GM18870 (cell line): ENCODE data around the gene PRDM16.

ENCODE experiments used
- ATAC-seq: cut with Tn5 transposase; IDR thresholded peaks from one replicate; pipeline ENCODE4 v1.9.1; 2021; ENCODE audit warnings: moderate library complexity; ENCODE audit not compliant: unreplicated experiment

Gene PRDM16

DNA sequence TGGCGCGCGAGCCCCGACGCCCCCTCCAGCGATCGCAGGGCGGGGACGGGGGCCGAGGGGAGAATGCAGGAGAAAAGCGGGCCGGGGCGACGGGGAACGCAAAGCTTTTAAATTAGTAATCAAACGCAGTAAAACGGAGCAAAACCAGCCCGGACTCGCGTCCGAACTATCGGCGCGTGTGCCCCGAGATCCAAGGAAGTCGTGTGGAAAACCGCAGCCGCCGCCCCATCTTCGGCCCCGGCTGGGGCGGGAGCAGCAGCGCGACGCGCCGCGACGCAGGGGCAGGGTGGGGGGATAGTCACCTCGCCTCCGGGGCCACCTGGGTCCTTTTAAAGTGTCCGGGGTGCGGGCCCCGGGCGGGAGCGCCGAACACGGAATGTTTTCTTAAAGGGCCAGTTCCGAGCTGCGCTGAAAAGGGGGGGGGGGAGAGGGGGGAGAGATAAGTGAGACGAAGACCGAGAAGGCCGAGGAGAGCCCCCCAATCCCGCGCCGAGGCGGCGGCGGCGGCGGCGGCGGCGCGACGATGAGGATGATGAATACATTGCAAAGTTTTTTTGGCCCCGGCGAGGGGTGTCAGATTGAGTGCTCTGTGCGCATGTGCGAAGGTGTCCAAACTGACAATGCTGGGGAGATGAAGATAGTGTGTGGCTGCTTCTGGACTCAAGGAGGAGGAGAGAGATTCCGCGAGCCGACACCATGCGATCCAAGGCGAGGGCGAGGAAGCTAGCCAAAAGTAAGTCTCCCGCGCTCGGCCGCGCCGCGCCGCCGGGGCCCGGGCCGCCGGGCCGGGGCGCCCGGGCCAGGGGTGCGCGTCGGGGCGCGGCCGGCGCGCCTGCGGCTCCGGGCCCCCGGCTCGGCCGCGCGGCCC, at the start of gene PRDM16:
PRDM16 (plus strand) TSS at position 640 of the 868 bp plus-strand sequence; CDS start at position 697, 57 bp downstream.
- no peak for ATAC-seq

DNA sequence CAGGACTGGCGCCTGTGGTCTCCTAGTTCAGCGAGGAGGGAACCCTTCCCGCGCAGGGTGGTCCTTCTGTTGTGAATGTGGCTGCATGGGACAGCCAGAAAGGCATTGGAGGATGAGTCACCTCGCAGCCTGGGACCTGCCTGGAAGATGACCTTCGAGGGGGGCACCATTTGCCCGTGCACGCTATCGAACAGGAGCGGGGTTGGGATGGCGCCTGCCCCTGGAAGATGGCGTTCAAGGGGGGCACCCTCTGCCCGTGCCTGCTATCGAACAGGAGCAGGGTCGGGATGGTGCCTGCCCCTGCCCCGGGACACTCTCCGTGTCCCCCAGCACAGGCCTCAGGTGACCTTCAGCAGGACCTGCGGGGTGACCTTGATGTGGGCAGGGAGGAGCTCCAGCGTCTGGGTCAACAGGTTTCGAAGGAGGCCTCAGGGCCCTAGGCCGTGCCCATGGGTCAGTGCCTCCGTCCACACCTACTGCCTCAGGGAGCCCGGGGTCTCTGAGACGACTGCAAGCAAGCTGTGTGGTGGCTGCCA, 49.4 kb upstream of the PRDM16 start:
- no peak for ATAC-seq

DNA sequence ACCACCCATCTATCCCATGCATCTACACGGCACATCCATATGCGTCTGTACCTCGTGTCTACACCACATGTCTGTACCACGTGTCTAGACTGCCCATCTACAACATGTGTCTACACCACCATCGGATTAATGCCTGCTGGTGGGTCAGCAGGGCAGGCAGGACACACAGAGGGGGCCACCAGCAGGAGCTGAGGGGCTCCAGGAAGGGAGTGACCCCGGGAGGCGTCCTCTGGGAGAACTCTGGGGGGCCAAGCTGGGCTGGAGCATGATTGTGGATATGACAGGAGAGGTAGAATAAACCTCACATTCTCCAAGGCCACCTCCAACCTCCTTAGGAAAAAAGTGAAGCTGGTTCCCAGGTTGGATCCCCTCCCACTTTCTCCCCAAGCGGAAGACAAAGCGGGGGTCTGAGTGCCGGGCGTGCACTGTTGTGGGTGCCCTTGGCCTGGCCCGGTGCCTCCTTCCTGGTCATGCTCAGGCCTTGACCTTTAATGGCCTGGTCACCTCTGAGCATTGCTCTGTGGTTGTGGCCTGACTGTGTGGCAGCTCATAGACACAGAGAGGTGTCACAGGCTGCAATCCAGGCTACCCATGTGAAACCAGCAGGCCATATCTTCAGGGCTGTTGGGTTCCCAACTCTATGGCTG, 48.6 kb upstream of the PRDM16 start:
- no peak for ATAC-seq

DNA sequence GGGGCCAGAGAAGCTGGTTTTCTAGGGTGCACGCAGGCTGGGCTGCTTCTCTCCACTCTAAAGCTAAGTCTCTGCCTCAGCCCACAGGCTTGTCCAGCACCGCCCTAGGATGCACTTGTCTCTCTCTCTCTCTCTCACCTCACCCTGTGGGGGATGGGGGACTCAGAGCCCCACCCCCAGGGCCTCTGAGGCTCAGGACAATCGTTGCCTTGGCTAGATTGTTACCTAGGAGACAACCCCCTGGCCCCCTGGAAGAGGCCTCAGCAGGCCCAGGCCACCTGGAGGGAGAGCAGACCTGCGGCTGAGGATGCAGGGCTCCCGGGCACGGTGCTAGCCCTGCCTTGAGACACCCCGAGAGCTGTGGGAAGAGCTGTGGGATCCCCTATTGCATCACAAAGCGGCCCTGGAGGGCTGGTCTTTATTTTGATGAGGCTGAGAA, 47.8 kb upstream of the PRDM16 start, which contains the start of gene ACTRT2:
ACTRT2 (plus strand) TSS at position 235 of the 439 bp plus-strand sequence. CDS start 220 bp downstream, outside the sequence.
- ATAC-seq: no peak

DNA sequence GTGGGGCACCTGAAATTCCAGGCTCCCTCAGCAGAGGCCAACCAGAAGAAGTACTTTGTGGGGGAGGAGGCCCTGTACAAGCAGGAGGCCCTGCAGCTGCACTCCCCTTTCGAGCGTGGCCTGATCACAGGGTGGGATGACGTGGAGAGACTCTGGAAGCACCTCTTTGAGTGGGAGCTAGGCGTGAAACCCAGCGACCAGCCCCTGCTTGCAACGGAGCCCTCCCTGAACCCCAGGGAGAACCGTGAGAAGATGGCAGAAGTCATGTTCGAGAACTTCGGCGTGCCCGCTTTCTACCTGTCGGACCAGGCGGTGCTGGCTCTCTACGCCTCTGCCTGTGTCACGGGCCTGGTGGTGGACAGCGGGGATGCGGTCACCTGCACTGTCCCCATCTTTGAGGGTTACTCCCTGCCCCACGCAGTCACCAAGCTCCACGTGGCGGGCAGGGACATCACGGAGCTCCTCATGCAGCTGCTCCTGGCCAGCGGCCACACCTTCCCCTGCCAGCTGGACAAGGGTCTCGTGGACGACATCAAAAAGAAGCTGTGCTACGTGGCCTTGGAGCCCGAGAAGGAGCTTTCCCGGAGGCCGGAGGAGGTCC, 47.1 kb upstream of the PRDM16 start:
- ATAC-seq: no peak

DNA sequence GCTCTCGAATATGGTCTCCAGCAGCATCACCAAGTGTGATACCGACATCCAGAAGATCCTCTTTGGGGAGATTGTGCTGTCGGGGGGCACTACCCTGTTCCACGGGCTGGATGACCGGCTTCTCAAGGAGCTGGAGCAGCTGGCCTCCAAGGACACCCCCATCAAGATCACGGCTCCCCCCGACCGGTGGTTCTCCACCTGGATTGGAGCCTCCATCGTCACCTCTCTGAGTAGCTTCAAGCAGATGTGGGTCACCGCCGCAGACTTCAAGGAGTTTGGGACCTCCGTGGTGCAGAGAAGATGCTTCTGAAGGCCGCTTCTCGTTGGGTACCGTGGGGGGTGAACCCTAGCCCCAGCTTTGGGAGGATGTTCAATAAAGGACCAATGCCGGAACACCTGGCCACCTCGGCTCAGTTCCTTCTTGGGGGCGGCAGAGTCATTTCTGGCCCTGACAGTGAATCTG, 46.5 kb upstream of the PRDM16 start:
- ATAC-seq: no peak

DNA sequence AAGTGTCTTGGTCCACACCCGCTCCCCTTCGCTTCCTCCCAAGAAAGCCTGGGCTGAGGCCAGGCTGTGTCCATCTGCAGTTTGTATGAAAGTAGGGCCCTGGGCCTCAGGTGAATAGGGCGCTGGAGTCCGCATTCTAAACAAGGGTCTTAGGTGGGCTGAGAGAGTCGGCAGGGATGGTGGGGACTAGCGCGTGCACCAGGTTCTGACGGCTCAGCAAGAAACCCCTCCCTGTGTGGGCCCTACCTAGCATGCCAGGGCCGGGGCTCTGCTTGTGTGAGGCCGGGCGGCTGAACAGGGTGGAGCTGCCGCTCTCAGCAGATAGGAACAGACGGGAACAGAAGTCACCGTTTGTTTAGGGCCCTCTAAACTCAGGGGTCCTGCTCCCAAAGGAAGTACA, 46.0 kb upstream of the PRDM16 start:
- ATAC-seq: no peak

DNA sequence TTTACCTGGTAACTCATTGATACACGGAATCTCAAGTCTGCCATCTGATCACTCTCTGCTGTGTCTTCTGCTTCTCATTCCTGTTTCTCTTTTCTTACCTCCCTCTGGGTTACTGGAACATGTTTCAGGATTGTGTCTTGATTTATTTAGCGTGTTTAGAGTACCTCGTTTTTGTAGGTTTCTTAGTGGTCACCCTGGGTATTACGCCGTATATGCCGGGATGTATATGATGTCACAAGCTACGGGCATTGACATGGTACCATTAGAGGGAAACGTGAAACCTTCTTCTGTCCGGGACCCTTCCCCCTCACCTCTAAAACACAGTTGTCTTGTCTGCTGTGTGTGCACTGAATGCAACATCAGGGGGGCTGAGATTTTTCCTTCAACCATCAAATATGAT, 45.0 kb upstream of the PRDM16 start:
- ATAC-seq: no peak

DNA sequence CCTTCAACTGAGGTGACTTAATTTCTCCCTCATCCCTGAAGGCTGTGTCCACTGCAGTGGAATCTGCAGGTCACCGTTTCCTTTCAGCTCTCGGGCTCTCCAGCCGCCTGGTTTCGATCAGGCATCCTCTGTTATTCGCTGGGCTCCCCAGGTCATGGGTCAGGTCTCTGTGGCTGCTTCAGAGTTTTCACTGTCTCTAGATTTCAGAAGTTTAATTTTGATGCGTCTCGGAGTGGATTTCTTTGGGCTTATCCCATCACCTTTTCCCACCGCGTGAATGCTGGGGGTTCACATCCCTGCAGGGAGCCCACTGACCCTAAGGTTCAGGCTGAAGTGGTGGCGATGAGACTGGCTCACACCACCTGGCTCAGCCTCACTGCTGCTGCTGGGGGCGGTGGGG, 44.4 kb upstream of the PRDM16 start:
- no peak for ATAC-seq

DNA sequence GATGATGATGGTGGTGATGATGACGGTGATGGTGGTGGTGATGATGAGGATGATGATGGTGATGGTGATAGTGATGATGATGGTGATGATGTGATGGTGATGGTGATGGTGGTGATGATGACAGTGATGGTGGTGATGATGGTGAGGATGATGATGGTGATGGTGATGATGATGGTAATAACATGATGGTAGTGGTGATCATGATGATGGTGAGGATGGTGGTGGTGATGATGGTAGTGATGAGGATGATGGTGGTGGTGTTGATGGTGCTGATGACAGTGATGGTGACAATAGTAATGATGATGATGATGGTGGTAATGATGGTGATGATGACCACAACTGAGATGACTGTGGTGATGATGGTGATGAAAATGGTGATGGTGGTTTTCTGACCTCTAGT, 42.9 kb upstream of the PRDM16 start:
- no peak for ATAC-seq

DNA sequence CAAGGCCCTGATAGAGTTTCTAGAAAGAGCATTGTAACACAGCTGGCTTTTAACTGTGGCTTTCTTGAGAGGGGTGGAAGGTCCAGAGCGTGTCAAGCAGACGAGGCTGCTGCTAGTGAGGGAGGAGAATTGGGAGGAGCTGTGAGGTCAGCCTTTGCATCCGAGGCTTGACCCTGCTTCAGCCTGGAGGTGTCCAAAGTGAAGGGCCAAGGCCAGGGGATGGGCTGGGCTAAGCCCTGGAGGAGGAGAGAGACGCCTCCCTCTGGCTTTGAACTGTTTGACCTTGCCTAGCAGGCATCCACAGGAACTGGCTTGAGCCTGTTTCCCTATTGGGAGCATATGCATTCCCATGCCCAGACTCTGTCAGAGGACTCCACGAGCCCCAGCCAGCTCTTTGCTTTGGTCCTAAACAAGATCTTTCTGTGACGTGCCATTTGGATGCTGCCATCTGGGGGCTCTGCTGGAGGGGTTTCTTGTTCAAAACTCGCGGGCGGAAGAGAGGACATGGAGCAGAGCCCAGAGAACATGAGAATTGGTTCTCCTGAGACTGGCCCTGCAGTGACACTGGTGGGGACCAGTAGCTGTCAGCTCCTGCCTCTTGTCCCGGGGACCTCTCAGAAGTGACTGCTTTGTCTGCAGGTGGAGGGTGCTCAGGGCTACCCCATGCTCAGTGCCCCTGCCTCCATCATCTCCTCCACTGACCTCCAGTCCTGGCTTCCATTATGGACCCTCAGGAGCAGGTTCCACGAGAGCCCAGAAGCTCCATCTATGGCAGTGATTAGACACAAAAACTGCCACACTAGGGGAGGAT, 42.2 kb upstream of the PRDM16 start:
- ATAC-seq: no peak

DNA sequence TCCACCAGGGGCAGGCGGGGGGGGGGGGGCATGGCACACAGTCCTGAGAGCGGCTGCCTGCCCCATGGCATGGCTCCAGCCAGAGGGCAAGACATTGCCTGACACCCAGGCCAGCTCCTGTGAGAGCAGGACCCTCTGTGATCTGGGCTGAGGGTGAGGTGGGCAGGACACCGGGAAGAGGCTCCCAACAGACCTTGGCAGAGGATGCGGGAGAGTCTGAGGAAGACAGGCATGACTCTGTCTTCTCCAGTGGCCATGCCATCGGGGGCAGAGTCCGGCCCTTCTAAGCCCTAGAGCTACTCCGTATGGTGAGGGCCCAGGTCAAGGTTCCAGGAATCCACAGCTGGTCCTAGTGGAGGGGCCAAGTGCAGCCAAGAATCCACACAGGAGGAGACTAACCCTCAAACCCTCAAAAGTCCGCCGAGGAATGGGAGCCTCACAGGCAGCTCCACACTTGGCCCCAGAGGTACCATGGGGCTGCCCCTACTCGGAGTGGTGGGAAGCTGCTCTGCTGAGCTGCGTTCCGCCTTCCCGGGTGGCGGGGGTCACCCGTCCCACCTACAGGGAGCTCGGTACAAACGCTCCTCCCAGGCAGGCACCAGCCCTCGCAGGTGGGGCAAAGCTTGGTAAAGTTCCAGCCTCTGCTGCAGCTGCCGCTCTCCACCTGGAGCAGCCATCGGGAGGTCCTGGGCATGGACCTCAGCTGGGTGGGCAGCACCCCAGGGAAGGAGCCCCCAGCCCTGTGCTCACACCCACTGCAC, 41.2 kb upstream of the PRDM16 start:
- no peak for ATAC-seq

DNA sequence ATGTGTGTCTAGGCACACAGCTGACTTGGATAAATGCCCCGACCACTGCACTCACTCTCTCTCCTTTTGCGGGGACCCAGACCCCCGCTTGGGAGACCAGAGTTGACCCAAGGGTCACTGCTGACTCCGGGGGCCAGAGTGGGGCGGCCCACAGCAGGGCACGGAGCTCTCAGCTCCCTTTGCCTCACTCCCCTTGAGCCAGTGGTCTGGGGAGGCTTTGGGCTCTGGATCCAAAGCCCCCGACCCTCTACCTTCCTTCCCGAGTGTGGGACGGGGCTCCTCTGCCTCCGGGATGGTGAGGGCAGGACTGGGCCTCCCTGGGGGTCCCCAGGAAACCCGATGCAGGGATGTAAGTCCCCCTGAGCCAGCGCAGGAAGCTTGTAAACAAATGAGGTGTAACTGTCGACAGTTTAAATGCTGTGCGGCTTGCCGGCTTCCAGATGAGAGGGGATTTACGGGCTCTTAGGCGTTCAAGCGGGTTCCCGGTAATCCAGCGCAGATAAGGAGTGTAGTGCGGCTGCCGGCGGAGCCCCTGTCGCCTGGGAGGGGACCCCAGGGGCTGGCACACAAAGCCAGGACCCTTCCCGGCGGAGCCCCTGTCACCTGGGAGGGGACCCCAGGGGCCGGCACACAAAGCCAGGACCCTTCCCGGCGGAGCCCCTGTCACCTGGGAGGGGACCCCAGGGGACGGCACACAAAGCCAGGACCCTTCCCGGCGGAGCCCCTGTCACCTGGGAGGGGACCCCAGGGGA, 40.3 kb upstream of the PRDM16 start:
- no peak for ATAC-seq

DNA sequence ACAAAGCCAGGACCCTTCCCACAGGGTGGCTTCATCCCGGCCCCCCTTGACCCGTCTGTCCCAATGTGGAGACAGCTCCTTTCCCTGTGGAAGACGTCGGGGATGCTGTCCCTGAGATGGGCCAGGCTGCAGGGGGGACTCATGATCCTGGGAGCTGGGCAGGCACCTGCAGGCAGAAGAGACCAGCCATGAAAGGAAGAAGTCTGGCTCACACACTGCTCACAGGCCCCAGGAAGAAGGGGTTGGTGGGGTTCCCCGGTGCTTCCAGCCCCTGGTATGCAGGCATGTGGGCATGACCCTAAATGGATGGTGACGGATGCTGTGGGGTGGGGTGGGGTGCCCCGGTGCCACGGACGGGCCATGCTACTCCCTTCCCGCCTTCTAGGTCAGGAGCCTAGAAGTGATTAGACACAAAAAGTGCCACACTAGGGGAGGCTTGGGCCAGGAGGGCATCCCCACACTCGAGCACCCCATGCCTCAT, 39.5 kb upstream of the PRDM16 start:
- no peak for ATAC-seq

DNA sequence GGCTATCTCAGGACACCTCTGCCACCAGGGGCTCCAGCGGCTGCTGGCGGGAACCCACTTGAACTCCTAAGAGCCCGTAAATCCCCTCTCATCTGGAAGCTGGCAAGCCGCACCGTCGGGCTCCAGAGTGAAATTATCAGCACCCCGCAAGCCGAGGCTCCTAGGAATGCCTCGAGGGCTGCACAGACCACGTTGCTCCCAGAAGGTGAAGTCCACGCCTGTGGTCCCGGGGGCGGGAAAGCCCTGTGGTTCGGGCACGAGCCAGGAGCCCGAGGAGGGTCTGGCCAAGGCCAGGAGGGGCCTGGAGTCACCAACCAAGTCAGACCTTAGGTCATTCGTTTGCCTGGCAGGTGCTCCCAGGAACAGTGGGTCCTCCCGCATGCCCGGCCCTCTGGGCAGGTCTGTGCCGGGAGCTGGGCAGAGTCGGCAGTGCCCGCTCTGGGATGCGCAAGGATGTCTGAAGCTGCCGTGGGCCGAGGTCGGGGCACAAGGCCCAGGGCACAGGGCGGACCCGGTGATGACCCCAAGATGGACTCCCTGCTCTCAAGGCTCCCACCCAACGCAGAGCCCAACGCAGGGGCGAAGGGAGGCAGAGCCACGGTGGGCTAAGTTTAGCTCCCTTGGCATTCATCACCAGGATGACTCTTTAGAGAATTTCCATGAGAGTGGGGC, 38.9 kb upstream of the PRDM16 start:
- no peak for ATAC-seq

DNA sequence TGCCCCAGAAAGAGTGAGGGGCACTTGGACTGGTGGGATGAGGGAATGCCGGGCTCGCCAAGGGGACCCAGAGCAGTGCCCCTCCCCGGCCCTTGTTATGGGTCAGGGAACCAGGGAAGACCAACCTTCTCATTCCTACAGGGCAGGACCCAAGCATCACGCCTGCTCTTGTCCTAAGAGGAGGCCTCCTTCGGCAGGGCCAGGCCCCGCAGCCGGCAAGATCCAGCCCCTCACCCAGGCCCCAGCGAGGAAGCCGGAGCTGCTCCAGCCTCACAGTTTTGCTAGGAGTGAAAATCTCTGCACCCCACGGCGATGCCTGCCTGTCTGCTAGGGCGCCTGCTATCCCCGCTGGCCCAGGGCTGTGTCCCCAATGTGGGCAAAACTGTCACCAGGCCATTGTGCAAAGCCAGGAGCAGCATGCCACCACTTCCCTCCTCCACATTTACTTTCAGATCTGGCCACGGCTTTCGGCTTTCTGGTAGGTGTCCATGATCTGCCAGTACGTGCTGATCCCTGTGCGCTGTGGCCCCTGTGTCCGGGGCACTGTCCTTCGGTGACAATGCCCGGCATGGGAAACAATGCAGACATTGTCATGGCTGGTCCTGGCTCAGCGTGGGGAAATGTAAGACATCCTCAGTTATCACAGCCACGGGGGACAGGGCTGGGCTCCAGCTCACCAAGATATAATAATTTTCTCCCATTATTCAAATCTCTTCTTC, 38.2 kb upstream of the PRDM16 start:
- ATAC-seq: no peak

DNA sequence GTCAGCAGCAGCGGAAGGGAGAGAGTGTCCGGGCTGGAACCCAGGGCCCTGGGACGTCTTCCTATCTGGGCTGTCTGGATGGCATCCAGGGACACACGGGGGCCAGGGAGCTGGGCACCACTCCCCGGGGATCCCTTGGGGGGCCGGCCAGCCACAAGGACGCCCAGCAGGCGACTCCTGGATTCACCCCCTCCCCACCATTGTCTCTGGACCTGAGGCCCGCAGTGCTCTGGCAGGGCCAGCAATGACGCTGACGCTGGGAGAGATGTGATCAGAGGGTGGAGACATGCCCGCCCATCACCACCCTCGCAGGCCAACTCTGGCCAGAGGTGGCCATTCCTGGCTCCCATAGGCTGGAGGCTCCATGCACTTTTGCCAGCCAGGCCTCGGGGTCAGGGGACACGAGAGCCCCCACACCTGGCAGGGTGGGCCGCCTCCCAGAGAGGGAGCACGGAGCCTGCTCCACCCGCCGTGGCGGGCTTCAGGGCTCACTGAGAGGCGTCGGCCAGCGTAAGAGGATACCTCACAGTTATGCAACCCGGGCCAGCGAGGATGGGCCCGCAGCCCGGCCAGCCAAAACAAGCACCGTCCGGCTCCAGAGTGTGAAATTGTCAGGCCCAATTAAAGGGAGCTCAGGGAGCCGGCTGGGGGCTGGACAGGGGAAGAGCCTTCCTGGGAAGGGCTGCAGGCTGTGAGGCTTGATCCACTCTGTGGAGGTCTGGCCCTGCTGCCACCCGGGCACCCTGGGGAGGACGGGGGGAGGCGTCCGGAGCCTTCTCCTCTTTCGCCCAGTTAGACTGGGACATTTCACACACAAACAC, 37.4 kb upstream of the PRDM16 start:
- ATAC-seq: no peak
